HFFc6 (cell line): ENCODE measurements around the gene NDUFAF7. TPM values are rescaled to one million over a fixed set of nuclear protein-coding genes. Genes with fewer than 3 reads are reported as not detected.

Experiments
- DNase-seq: peaks from one replicate; pipeline ENCODE4 v3.0.0-alpha.2; 2018
- H3K27ac Mint-ChIP-seq: 2 replicates; pipeline ENCODE4 v1.8.0; 2020; ENCODE audit warnings: mild to moderate bottlenecking, mixed read lengths
- H3K27me3 Mint-ChIP-seq: 2 replicates; pipeline ENCODE4 v1.8.0; 2021; ENCODE audit warnings: mild to moderate bottlenecking, moderate library complexity, mixed read lengths; ENCODE audit not compliant: insufficient read depth
- H3K36me3 Mint-ChIP-seq: 2 replicates; pipeline ENCODE4 v1.8.0; 2021; ENCODE audit warnings: low read depth, mixed read lengths
- H3K4me1 Mint-ChIP-seq: 2 replicates; pipeline ENCODE4 v1.8.0; 2020; ENCODE audit warnings: low read depth, mixed read lengths
- H3K4me3 Mint-ChIP-seq: 2 replicates; pipeline ENCODE4 v1.8.0; 2020; ENCODE audit warnings: mild to moderate bottlenecking, moderate library complexity, mixed read lengths
- H3K9me3 Mint-ChIP-seq: 2 replicates; pipeline ENCODE4 v1.8.0; 2020; ENCODE audit warnings: mild to moderate bottlenecking, mixed read lengths
- CTCF ChIP-seq: fragments of 200-600 bp; sonication (generic); IDR thresholded peaks from 2 replicates; pipeline ENCODE4 v1.5.0; 2021; ENCODE audit warnings: antibody characterized with exemption, mild to moderate bottlenecking
- total RNA-seq, 6 experiments: library from RNA; stranded (reverse); fragmentation: NEBNext Ultra II Directional; extraction: Animal tissue kit (Norgen Biotek cat#: 25700); gene quantifications; 2 replicates in 1 of 6; 3 replicates in 5 of 6; pipeline ENCODE4 v1.2.3, GENCODE V29; 2021

NDUFAF7 gene
- total RNA-seq, 6 experiments from 2014 or later, result 10.2 to 13.6 (median 12.1) TPM

GRCh38 chr2:37263839-37264238 lies 32.4 kb downstream of the NDUFAF7 start:
- H3K27ac Mint-ChIP-seq, result no peak overlapping the region
- peaks cover 2% of the 10 kb centered on the region; the same call in 1 of the 2 replicates for H3K27me3 Mint-ChIP-seq
- H3K4me3 Mint-ChIP-seq, result no peak overlapping the region
- H3K9me3 Mint-ChIP-seq, result no peaks in the 10 kb centered on the region
- no peak for TF ChIP-seq CTCF
- peaks cover 27% of the 10 kb centered on the region for H3K36me3 Mint-ChIP-seq
- no peak for DNase-seq
- H3K4me1 Mint-ChIP-seq, result peaks cover 6% of the 10 kb centered on the region; the same call in 1 of the 2 replicates

- H3K4me3 Mint-ChIP-seq, result no peak overlapping the region
- H3K4me1 Mint-ChIP-seq, result peaks cover 6% of the 10 kb centered on the region; the same call in 1 of the 2 replicates
- no peak overlapping the region for H3K27ac Mint-ChIP-seq
- peaks cover 37% of the 10 kb centered on the region for H3K36me3 Mint-ChIP-seq
- H3K9me3 Mint-ChIP-seq, result no peaks in the 10 kb centered on the region
- no peak for DNase-seq
- no peaks in the 10 kb centered on the region for H3K27me3 Mint-ChIP-seq
- no peak for TF ChIP-seq CTCF
Observed at GRCh38 chr2:37267685-37268084, 36.2 kb downstream of the NDUFAF7 start.

- no peak overlapping the region for H3K27ac Mint-ChIP-seq
- H3K4me3 Mint-ChIP-seq, result no peak overlapping the region
- H3K9me3 Mint-ChIP-seq, result no peaks in the 10 kb centered on the region
- H3K4me1 Mint-ChIP-seq, result peaks cover 6% of the 10 kb centered on the region; the same call in 1 of the 2 replicates
- no peaks in the 10 kb centered on the region for H3K27me3 Mint-ChIP-seq
- TF ChIP-seq CTCF, result no peak
- peaks cover 36% of the 10 kb centered on the region for H3K36me3 Mint-ChIP-seq
- no peak for DNase-seq
Observed at GRCh38 chr2:37268111-37268510, 36.7 kb downstream of the NDUFAF7 start.

GRCh38 chr2:37271376-37272067 lies 40.1 kb downstream of the NDUFAF7 start:
- peaks cover 28% of the 10 kb centered on the region for H3K36me3 Mint-ChIP-seq
- no peak overlapping the region for H3K27ac Mint-ChIP-seq
- no peak overlapping the region for H3K4me3 Mint-ChIP-seq
- H3K27me3 Mint-ChIP-seq, result no peaks in the 10 kb centered on the region; the same call in 1 of the 2 replicates
- TF ChIP-seq CTCF, result no peak
- H3K9me3 Mint-ChIP-seq, result no peaks in the 10 kb centered on the region
- H3K4me1 Mint-ChIP-seq, result peaks cover 13% of the 10 kb centered on the region; the same call in 1 of the 2 replicates
- no peak for DNase-seq

- no peaks in the 10 kb centered on the region; the same call in 1 of the 2 replicates for H3K27me3 Mint-ChIP-seq
- no peak for TF ChIP-seq CTCF
- H3K4me3 Mint-ChIP-seq, result no peak overlapping the region
- no peak overlapping the region; the same call in 1 of the 2 replicates for H3K27ac Mint-ChIP-seq
- no peaks in the 10 kb centered on the region for H3K9me3 Mint-ChIP-seq
- H3K4me1 Mint-ChIP-seq, result 0 out of 2 replicates have a peak, but pooled peaks cover 7% of the 10 kb centered on the region
- H3K36me3 Mint-ChIP-seq, result peaks cover 10% of the 10 kb centered on the region
- no peak for DNase-seq
Observed at GRCh38 chr2:37274359-37274965, 43.0 kb downstream of the NDUFAF7 start.
